ENCODE measurements around the gene ZNF599.

ZNF599 gene

DNA sequence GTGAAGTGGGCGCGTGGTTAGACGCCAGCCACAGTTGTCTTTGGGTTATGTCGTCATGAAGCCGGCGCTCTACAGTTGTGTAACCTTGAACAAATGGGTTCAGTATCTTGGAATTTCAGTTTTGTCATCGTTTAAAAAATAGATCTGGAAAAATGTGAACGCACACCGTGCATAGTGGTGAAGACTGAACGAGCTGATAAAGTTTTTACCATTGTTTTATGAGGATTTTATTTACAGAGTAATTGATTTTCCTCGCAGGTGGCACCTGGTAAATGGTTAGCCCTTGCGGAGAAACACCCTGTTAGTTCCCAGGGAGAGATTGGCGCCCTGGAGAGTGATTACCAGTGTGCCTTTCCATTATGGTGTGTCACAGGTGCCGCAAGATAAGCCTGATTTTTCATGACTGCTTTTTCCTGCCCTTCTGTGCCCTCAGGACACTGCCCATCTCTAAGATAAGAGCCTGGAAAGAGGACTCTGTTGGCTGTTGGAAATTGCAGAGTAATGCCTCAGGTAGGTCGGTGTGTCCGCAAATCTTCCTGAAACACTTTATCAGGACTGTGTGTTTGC is 38.4 kb downstream of the ZNF599 start:
- no peak for DNase-seq

- DNase-seq, result peak; percentile 51
These were observed 39.1 kb downstream of the ZNF599 start, which contains the start of gene ZNF181 for GRCh38 chr19:34733746-34734536. ZNF181 (plus strand) TSS chr19:34734243; CDS start chr19:34735038, 795 bp downstream.

GRCh38 chr19:34733266-34733745 is 39.7 kb downstream of the ZNF599 start:
- no peak for DNase-seq

- DNase-seq, result no peak
These were observed 40.3 kb downstream of the ZNF599 start for GRCh38 chr19:34732612-34733211.

DNA sequence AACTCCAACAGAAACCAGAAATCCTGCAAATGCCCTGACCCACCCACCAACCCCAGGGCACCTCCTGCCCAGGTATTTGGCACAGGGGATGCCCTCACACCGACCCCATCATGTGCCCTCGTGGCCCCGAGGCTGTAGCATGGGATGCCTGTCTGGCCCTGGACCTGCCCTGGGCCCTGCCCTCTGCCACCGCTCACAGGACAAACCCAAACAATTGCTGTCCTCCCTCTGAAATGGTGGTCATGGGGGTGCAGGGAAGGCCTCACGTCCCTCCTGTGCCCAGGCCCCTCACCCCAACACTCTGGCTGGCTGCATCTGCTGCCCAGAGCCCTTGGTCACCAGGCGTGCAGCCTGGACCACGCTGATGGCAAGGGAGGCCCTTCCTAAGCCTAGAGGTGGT is 41.1 kb downstream of the ZNF599 start:
- DNase-seq, result no peak

GRCh38 chr19:34731019-34731829 is 41.8 kb downstream of the ZNF599 start:
- no peak for DNase-seq

GRCh38 chr19:34725400-34725799 is 47.6 kb downstream of the ZNF599 start:
- no peak for DNase-seq

DNA sequence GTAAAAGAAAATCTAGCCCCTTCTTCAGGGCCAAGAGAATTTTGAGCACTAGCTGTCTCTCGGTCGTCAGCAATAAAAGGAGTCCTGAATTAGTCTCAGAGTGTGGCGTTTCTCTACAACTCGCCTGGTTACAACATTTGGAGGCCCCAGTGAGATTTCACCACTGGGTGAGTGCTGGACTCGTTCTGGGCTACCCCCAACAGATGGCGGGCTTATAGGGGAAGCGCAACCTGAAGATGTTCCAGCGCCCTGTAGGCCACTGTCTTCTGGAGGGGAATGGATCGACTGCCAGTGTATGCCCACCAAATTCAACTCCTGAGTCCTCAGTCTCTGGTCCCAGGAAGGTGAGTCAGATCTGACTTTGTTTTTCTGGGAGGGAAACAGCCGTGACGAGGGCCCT is 50.7 kb downstream of the ZNF599 start:
- DNase-seq, result no peak

GRCh38 chr19:34715357-34715756 is 57.7 kb downstream of the ZNF599 start:
- no peak for DNase-seq

- DNase-seq, result no peak
These were observed 59.8 kb downstream of the ZNF599 start for GRCh38 chr19:34713262-34713637.

DNA sequence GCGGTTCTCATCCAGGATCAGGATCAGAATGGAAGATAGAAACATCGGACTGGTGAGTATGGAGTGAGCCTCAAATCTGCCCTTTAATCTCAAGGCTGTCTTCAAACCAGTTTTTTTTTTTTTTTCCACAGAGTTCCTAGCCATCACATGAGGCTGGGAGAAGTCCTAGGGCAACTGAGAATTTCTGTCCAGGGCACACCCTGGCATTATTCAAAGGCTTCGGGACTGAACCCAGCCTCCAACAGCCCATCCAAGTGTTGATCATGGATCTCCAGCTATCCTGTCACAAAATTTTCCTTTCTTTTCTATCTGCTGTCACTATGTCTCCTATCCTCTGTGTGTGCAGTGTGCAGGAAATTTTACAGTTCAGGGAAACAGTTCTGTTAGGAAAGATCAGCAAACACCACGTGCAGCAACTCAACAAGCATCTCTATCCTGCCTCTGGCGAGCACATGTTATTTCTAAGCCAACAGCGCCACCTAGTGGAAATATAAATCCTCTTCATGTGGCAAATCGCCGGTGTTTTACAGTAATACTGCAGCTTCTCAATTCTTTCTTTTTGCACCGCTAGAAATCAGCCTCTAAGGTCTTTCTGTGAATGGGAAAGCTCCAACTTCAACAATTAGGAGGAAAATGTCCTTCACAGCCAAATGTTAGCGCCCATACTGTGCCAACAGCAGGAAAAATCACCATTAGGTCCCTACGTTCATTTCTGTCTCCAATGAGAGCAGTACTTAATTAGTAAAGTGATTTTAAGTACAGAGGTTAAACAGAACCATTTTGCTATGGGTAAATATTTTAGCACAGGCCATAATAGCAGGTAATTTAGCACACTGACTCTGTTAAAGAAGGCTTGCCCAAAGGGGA is 60.4 kb downstream of the ZNF599 start:
- DNase-seq, result peak; percentile 49

DNA sequence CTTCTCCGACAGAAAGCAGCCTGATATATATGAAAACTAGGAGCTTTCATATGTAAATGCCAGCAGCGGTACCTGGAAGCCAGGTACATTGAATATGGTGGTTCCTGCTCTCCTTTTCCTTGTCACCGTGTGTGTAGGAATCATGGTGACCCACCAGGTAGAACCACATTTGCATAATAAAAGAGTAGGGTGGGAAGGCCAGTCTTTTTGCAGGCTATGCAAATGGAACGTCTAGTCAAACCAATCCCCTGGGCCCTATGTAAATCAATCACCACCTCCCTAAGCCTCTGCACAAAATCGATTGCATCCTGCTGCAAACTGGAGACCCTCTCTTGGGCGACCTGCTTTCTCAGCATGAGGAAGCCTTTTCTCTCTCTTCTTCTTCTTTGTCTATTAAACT is 61.1 kb downstream of the ZNF599 start:
- no peak for DNase-seq

All from NCI-H1048 (cell line).